GM19467 (cell line): ENCODE results near the gene UGT1A10.
"Not testable (repeated sequence)": the region's sequence is repeated elsewhere in the genome, so short reads cannot be mapped to it uniquely, and the experiment has no call there.

Experiments used
- ATAC-seq: cut with Tn5 transposase; IDR thresholded peaks from one replicate; pipeline ENCODE4 v1.9.1; 2021; ENCODE audit warnings: mild to moderate bottlenecking, moderate library complexity; ENCODE audit not compliant: unreplicated experiment

The UGT1A10 gene

DNA sequence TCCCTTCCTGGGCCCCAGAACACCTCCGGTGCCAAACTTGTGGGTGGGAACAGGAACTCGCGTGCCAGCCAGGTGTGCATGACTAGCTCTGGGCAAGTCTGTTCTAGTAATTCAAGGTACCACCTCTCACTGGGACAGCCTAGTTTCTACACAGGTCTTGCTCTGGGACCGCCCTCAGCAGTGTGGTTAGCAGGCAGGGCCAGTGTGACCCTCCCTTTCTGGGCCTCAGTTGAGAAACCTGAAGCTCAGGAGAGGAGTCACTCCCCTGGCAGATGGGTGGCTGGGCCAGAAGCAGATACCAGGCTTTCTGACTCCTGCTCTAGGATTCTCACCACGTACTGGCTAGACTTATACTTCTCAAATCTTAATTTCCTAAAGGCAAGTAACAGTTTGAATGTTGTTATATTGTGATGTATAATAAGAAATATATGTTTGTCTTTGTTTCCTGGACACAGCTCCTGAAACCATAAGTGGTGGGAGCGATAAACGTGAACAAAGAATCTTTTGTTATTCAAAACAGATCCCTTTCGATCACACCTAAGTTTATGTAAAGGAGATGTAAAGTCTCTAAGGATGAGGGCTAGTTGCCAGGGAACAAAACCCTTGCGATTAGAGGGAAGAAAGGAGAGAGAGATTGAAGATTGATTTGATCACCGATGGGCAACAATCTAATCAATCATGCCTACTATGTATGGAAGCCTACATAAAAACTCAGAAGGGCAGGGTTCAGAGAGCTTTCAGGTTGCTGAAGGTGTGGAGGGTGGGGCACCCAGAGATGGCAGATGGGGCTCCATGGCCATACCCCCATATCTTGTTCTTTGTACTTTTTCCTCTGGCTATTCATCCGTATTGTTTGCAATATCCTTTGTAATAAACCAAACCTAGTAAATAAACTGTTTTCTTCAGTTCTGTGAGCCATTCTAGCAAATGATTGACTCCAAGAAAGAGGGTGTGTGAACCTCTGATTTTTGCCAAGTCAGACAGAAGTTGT, 55.5 kb downstream of the UGT1A10 start:
- ATAC-seq = no peak

DNA sequence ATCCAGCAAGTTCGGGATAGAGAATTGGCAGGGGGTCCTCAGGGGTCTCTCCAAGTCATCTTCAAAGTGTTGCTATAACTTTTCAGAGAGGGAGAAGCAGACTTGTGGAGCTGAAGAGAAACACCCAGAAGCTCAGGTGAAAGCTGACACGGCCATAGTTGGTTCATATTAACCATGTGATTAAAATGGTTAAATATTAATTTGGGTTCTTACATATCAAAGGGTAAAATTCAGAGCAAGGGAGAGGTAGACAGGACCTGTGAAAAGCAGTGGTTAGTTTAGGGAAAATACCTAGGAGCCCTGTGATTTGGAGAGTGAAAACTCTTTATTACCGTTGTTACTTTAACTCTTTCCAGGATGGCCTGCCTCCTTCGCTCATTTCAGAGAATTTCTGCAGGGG, 56.4 kb downstream of the UGT1A10 start, which contains the start of gene UGT1A6:
Gene UGT1A6 (plus strand): TSS at position 243 of the 400 bp plus-strand sequence. CDS start 115 bp downstream, at position 358.
- no peak for ATAC-seq

DNA sequence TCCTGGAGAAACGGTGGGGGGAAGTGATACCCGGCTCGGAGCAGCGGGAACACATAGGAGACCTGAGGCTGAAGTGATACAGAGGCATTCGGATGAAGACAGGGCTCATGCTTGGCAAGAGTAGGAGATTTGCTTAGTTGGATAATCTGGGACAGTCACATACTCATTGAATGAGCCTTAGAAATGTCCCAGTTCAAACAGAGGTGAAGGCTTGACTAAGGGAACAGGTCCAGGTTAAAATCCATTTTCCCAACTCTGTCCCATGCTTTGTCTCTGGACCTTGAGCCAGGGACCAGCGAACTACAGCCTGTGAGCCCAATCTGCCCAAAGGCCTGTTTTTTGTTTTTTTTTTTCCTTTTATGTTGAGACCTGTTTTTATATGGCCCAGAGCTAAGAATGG, 57.7 kb downstream of the UGT1A10 start:
- no peak for ATAC-seq

DNA sequence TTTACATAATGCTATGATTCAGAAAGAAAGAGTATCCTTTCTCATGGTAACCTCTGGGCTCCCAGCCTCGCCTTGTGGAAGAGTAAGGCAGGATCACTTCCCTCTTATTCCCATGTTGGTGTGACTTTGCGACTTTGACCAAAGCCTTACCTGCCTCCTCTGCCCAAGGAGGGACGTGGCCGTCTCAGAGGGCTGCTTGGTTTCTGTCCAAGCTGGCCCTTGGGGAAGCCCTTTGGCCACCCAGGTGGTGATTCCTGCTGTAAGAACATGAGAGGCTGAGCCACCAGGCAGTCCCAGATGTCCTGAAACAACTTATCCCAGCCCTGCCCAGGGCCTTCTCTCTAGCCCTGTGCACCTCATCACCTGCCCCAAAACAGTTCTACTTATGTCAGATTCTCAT, 62.5 kb downstream of the UGT1A10 start:
- ATAC-seq = no peak

DNA sequence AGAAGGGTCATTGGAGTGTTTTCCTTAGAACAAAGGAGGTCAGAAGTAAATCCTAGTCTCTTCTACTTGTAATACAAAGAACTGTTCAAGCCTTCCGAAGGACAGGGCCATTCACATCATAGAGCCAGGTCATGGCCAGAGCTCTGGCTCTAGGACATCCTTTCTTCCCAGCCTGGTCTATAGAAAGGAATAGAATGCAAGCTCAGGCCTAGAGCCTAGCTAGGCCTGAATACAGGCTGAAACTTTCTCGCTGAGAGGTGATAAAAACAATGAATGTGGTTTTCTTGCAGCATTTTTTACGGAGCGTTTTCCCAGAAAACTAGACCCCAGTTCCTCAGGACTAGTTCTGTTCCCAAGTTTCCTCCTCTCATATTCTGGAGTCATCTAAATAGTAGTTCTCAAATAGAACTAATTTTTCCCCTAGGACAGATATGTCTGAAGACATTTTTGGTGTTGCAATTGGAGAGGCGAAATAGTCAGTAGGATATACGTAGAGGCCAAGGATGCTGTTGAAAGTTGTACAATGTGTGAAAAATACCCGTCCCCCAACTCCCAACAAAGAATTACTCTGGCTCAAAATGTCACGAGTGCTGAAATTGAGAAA, 63.3 kb downstream of the UGT1A10 start:
- ATAC-seq = no peak

DNA sequence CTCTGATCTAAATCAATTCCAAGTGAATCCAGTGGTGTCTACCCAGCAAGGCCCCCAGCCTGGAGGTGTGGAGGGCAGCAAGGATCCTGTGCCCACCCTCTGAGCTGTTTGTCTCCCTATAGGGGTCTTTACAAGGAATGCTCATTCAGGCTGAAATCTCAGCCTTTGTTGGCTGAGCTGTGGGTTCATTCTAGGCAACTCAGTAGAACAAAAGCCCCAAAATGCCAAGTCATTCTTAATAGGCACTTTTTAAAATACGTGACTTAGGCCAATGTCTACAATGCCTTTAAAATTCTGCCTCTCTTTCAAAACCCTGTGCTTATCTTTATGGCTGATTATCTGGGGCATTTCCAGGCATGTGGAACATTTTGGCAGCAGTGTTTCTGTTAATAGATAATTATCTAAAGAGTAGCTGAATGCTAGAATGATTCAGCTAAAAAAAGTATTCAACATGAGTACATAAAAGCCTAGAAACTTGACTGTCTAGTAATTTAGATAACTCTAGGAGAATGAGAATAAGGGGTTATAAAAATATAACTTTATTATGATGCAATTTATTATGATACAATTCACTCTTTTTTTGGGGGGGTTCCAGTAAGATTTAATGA, 63.9 kb downstream of the UGT1A10 start:
- no peak for ATAC-seq

- not testable (repeated sequence) for ATAC-seq
Measured at GRCh38 chr2:233700842-233701241, 64.6 kb downstream of the UGT1A10 start.

DNA sequence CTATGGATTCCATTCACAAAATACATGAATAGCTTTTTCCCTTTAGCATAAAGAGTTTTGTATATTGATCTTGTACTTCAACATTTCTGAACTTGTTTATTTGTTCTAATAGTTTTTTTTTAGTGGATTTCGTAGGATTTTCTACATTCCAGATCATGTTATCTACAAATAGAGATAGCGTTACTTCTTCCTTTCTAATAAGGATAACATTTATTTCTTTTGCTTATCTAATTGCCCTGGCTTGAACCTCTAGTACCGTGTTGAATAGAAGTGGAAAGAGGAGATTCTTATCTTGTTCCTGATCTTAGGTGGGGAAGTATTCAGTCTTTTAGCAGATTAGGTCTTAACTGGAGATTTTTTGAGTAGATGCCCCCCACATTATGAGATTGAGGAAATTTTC, 66.0 kb downstream of the UGT1A10 start:
- no peak for ATAC-seq

- no peak for ATAC-seq
Measured at GRCh38 chr2:233705911-233706506, 69.8 kb downstream of the UGT1A10 start.

GRCh38 chr2:233706720-233707119, 70.5 kb downstream of the UGT1A10 start:
- ATAC-seq = no peak

GRCh38 chr2:233707940-233708644, 71.8 kb downstream of the UGT1A10 start:
- ATAC-seq = no peak

DNA sequence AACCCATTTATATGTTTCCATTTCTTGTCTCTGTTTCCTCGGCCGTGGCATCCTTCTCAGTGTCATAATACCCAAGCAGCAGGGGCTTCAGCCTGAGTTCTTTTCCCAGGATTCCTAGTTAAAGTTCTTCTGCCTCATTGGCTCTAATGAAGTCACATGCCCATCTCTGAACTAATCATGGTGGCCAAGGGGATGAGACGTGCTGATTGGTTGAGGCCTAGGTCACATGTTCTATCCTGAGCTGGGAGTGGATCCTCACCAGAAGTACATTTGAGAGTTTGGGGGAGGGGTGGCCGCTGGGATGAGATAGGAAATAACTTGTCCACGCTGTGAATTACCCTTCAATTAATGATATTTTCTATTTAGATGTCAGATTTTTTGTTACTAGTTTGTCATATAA, 72.7 kb downstream of the UGT1A10 start:
- ATAC-seq = no peak

DNA sequence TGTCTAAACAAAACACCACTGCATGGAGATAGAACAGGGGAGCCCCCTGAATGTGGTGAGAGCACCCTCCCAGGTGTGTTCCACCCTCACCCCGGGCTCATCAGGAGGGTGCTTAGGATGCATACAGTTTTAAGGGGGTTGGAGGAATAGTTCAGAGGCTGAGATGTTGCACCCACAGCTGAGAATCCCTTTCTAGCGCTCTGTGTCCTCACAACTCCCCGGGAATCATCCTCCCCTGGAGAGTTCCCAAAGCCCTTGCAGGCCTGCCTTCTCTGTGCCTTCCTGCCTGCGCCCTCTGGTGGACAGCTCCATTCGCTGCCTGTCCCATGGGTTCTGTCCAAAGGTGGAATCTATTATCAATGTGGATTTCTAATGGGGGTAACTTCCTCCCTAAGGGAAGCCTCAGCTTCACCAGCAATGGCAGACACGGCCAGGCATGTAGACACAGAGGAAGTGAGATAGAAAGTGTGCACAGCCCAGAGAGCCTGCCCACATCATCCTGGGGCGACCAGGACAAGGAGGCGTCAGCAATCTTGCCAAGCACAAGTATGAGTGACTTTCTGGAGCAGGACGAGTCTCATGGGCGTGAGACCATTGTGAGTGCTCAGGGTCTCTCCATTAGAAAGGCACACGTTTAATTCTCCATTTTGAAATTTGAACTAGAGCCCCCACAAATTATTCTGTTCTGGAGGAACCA, 75.2 kb downstream of the UGT1A10 start:
- ATAC-seq = peak; percentile 71

- ATAC-seq = no peak
Measured at GRCh38 chr2:233712611-233713261, 76.5 kb downstream of the UGT1A10 start, which contains the start of gene UGT1A5. UGT1A5 (plus strand) TSS chr2:233712907; CDS start chr2:233712992, 85 bp downstream.

DNA sequence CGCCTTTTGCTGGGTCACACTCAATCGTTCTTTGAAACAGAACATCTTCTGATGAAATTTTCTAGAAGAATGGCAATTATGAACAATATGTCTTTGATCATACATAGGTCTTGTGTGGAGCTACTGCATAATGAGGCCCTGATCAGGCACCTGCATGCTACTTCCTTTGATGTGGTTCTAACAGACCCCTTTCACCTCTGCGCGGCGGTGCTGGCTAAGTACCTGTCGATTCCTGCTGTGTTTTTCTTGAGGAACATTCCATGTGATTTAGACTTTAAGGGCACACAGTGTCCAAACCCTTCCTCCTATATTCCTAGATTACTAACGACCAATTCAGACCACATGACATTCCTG, 77.0 kb downstream of the UGT1A10 start:
- no peak for ATAC-seq

DNA sequence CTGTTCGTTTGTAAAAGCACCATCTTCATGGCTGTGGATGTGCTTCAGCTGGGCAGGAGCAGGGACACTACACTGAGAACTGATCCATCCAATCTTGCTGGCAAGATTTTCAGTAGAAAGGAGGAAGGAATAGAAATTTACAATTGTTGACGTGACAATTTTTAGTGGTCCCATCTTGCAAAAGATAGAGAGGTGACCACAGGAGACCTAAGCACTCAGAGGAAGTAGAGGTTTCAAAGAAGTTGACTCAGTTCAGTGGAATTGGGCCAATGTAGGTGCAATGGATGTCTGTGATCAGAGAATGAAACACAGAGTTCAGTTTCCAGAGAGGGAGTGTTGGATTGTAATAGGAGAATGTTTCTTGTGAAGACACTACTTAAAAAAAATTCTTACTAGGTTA, 77.9 kb downstream of the UGT1A10 start:
- no peak for ATAC-seq

DNA sequence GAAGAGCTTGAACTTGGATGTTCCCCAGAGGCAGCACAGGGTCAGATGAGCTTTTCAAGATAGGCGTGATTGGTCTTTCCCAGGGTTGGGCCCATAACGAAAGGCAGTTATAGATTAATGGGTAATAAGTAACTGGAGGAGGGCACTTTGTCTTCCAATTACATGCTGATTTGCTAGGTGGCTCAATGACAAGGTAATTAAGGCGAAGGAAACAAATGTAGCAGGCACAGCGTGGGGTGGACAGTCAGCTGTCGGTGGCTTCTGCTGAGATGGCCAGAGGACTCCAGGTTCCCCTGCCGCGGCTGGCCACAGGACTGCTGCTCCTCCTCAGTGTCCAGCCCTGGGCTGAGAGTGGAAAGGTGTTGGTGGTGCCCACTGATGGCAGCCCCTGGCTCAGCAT, 82.3 kb downstream of the UGT1A10 start, which contains the start of gene UGT1A4:
Gene UGT1A4 (plus strand): TSS at position 185 of the 400 bp plus-strand sequence. CDS start 85 bp downstream, at position 270.
- ATAC-seq = no peak

DNA sequence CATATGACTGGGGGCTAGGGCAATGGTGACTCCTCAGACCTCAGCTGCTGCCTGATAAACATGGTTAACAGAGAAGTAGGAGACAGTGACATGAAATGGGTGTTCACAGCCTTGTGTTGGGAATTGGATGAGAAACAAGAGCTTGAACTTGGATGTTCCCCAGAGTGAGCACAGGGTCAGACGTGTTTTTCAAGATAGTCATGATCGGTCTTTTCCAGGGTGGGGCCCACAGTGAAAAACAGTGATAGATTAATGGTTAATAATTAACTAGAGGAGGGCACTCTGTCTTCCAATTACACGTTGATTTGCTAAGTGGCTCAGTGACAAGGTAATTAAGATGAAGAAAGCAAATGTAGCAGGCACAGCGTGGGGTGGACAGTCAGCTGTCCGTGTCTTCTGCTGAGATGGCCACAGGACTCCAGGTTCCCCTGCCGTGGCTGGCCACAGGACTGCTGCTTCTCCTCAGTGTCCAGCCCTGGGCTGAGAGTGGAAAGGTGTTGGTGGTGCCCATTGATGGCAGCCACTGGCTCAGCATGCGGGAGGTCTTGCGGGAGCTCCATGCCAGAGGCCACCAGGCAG, 92.6 kb downstream of the UGT1A10 start, which contains the start of gene UGT1A3:
Gene UGT1A3 (plus strand): TSS at position 320 of the 579 bp plus-strand sequence. CDS start 85 bp downstream, at position 405.
- ATAC-seq = no peak
